GM23248 (cell line): Measurements from ENCODE around the gene CDK4. TPM values are rescaled to one million over a fixed set of nuclear protein-coding genes. Genes with fewer than 3 reads are reported as not detected.

Experiments used
- DNase-seq: peaks from one replicate; pipeline ENCODE4 v3.0.0-alpha.2; 2015
- H2AFZ ChIP-seq: fragments of 200-600 bp; sonication (generic); 2 replicates; pipeline ENCODE4 v1.6.1; 2016; ENCODE audit warnings: antibody characterized with exemption
- H3F3A ChIP-seq: fragments of 200-600 bp; sonication (generic); 2 replicates; pipeline ENCODE4 v1.6.1; 2016; ENCODE audit warnings: mild to moderate bottlenecking, antibody characterized with exemption, mixed run types; ENCODE audit not compliant: insufficient read depth
- H3K27ac ChIP-seq: fragments of 200-600 bp; sonication (generic); 2 replicates; pipeline ENCODE4 v1.5.1; 2016; ENCODE audit warnings: mild to moderate bottlenecking
- H3K27me3 ChIP-seq: fragments of 200-600 bp; sonication (generic); replicated peaks from 2 replicates; pipeline ENCODE4 v1.6.1; 2016; ENCODE audit warnings: mild to moderate bottlenecking; ENCODE audit not compliant: insufficient read depth
- H3K36me3 ChIP-seq: fragments of 200-600 bp; sonication (generic); 2 replicates; pipeline ENCODE4 v1.6.1; 2016; ENCODE audit warnings: low read depth, mild to moderate bottlenecking
- H3K4me1 ChIP-seq: fragments of 200-600 bp; sonication (generic); 2 replicates; pipeline ENCODE4 v1.6.1; 2016; ENCODE audit warnings: mild to moderate bottlenecking; ENCODE audit not compliant: insufficient read depth
- H3K4me2 ChIP-seq: fragments of 200-600 bp; sonication (generic); one replicate; pipeline ENCODE4 v1.6.1; 2016; ENCODE audit warnings: mild to moderate bottlenecking; ENCODE audit not compliant: unreplicated experiment
- H3K4me3 ChIP-seq: fragments of 200-600 bp; sonication (generic); 2 replicates; pipeline ENCODE4 v1.5.1; 2016; ENCODE audit warnings: mild to moderate bottlenecking
- H3K79me2 ChIP-seq: fragments of 200-600 bp; sonication (generic); 2 replicates; pipeline ENCODE4 v1.6.1; 2016; ENCODE audit warnings: mild to moderate bottlenecking; ENCODE audit not compliant: insufficient read depth
- H3K9ac ChIP-seq: fragments of 200-600 bp; sonication (generic); 2 replicates; pipeline ENCODE4 v1.6.1; 2016; ENCODE audit warnings: mild to moderate bottlenecking
- H3K9me2 ChIP-seq: fragments of 200-600 bp; sonication (generic); 2 replicates; pipeline ENCODE4 v1.6.1; 2016; ENCODE audit warnings: mixed run types, mild to moderate bottlenecking, moderate library complexity; ENCODE audit not compliant: insufficient read depth
- H3K9me3 ChIP-seq: fragments of 200-600 bp; sonication (generic); one replicate; pipeline ENCODE4 v1.6.1; 2017; ENCODE audit warnings: low read depth
- H4K20me1 ChIP-seq: fragments of 200-600 bp; sonication (generic); 2 replicates; pipeline ENCODE4 v1.6.0; 2016; ENCODE audit not compliant: insufficient read depth
- EZH2 ChIP-seq: fragments of 200-600 bp; sonication (generic); IDR thresholded peaks from 2 replicates; pipeline ENCODE4 v1.6.1; 2018; ENCODE audit warnings: antibody characterized with exemption, mild to moderate bottlenecking; ENCODE audit not compliant: insufficient read depth, poor library complexity, severe bottlenecking
- EZH2phosphoT487 ChIP-seq: fragments of 200-600 bp; sonication (generic); IDR thresholded peaks from 2 replicates; pipeline ENCODE4 v1.6.1; 2018; ENCODE audit warnings: antibody characterized with exemption, moderate library complexity, mild to moderate bottlenecking, low read depth; ENCODE audit not compliant: insufficient read depth
- WGBS, 2 experiments: methylation state at CpG; one replicate each; pipeline ENCODE4 v1.1.6; 2015 to 2017; ENCODE audit warnings: low lambda C conversion rate in 2 of 2, low coverage in 1 of 2; ENCODE audit errors: missing lambda C conversion rate in 2 of 2; 5-methylcytosine and 5-hydroxymethylcytosine counted together
- in situ Hi-C: fragments of 300-500 bp; cut with MboI; formaldehyde crosslinking; loops from 2 replicates; pipeline ENCODE4 v1.15.0; 2020
- polyA plus RNA-seq: library from polyadenylated mRNA; unstranded; fragments of >200 nt; fragmentation: Nextera tagmentation; extraction: Ambion mirVana; gene quantifications from 2 replicates; pipeline ENCODE4 v1.2.1, GENCODE V29; 2016
- total RNA-seq: library from RNA; depleted of rRNA; stranded (reverse); fragments of >200 nt; shearing (Covaris generic); gene quantifications from 2 replicates; pipeline ENCODE4 v1.2.3, GENCODE V29; 2014

Gene CDK4
- total and polyA plus RNA-seq, 2 experiments from 2014 or later: 123 to 152 TPM

DNA sequence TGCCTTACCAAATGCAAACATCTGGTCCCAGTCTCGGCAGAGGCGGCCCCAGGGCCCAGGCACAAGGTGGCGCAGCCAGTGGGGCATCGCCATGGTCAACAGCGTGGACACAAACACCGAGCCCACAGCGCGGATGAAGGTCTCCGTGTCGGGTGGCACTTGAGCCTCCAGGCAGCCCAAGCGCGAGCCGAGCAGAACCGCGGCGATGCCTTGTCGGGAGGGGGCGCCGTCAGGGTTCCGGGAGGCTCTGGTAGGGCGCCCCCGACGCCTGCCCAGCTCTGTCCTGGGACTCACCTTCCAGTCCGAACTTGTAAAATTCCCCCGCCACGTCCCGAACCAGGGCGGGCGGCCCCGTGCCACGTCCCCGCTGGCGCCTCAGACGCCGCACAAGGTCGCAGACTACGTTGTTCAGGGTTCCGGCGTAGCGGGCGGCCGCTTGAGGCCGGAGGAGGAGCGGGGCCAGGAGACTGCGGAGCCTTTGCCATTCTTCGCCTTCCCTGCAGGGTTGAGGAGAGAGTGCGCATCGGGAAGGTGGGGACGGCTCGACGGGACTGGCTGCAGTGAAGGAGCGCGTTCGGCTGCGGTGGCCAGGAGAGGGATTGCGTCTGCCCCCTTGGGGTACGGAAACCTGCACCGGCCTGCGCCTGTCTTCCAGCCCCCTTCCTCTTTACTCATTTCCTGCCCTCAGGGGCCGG is 13.0 kb upstream of the CDK4 start:
- Histone ChIP-seq H2AFZ (peak overlapping the region; percentile 68), H4K20me1 (no peaks in the 10 kb centered on the region), H3K79me2 (no peaks in the 10 kb centered on the region), H3K27ac (no peak overlapping the region), H3K9me2 (no peaks in the 10 kb centered on the region), H3K4me3 (peak overlapping the region; percentile 65), H3K27me3 (peaks cover 15% of the 10 kb centered on the region), H3K9ac (peak overlapping the region; percentile 49), H3K4me2 (peak overlapping the region; percentile 73), H3K4me1 (0 out of 2 replicates have a peak, but pooled peaks cover 9% of the 10 kb centered on the region), H3K9me3 (no peaks in the 10 kb centered on the region), H3F3A (peaks cover 4% of the 10 kb centered on the region; the same call in 1 of the 2 replicates), H3K36me3 (no peaks in the 10 kb centered on the region)
- DNase-seq: peak; percentile 69
- in situ Hi-C loops: no loop called here
- peak; percentile 18 for TF ChIP-seq EZH2
- 0 out of 2 replicates have a peak, but pooled peaks have one; percentile 35 for TF ChIP-seq EZH2phosphoT487
- WGBS, 2 experiments: 1 to 4% methylated on average over 38 to 57 of the region's 60 CpGs

- H3K27ac ChIP-seq: no peak overlapping the region
- no peaks in the 10 kb centered on the region for H3K79me2 ChIP-seq
- H3F3A ChIP-seq: peaks cover 4% of the 10 kb centered on the region; the same call in 1 of the 2 replicates
- H3K4me1 ChIP-seq: 0 out of 2 replicates have a peak, but pooled peaks cover 9% of the 10 kb centered on the region
- no peak for DNase-seq
- H3K4me2 ChIP-seq: peak overlapping the region; percentile 73
- peak overlapping the region; percentile 49 for H3K9ac ChIP-seq
- H3K27me3 ChIP-seq: peaks cover 15% of the 10 kb centered on the region
- WGBS, 2 experiments: 18 to 22% methylated on average over 13 to 17 of the region's 17 CpGs
- H3K9me3 ChIP-seq: no peaks in the 10 kb centered on the region
- H3K36me3 ChIP-seq: no peaks in the 10 kb centered on the region
- in situ Hi-C loops: no loop called here
- TF ChIP-seq EZH2phosphoT487: no peak
- TF ChIP-seq EZH2: no peak
- peak overlapping the region; percentile 68 for H2AFZ ChIP-seq
- no peaks in the 10 kb centered on the region for H4K20me1 ChIP-seq
- peak overlapping the region; percentile 65 for H3K4me3 ChIP-seq
- H3K9me2 ChIP-seq: no peaks in the 10 kb centered on the region
These were observed 12.5 kb upstream of the CDK4 start for GRCh38 chr12:57764662-57765002.

GRCh38 chr12:57763881-57764661 is 12.0 kb upstream of the CDK4 start:
- Histone ChIP-seq H3K27me3 (peaks cover 15% of the 10 kb centered on the region), H3K9me2 (no peaks in the 10 kb centered on the region), H3K4me3 (no peak overlapping the region), H2AFZ (no peak overlapping the region), H3K27ac (no peak overlapping the region), H3K4me1 (0 out of 2 replicates have a peak, but pooled peaks cover 9% of the 10 kb centered on the region), H3F3A (peaks cover 4% of the 10 kb centered on the region; the same call in 1 of the 2 replicates), H3K36me3 (no peaks in the 10 kb centered on the region), H3K79me2 (no peaks in the 10 kb centered on the region), H4K20me1 (no peaks in the 10 kb centered on the region), H3K9ac (no peak overlapping the region), H3K4me2 (no peak overlapping the region), H3K9me3 (no peaks in the 10 kb centered on the region)
- TF ChIP-seq EZH2: no peak
- DNase-seq: no peak
- in situ Hi-C loops: no loop called here
- 83 to 84% methylated on average over 6 of the region's 6 CpGs for WGBS, 2 experiments

- Histone ChIP-seq H3K79me2 (no peaks in the 10 kb centered on the region), H3K36me3 (no peaks in the 10 kb centered on the region), H3K4me1 (0 out of 2 replicates have a peak, but pooled peaks cover 8% of the 10 kb centered on the region), H3K4me3 (no peak overlapping the region), H3K9me2 (no peaks in the 10 kb centered on the region), H2AFZ (no peak overlapping the region), H4K20me1 (no peaks in the 10 kb centered on the region), H3K4me2 (no peak overlapping the region), H3K27ac (no peak overlapping the region), H3F3A (peaks cover 4% of the 10 kb centered on the region; the same call in 1 of the 2 replicates), H3K27me3 (peaks cover 15% of the 10 kb centered on the region), H3K9me3 (no peaks in the 10 kb centered on the region), H3K9ac (no peak overlapping the region)
- DNase-seq: no peak
- in situ Hi-C loops: no loop called here
- no peak for TF ChIP-seq EZH2phosphoT487
- no peak for TF ChIP-seq EZH2
- 68 to 75% methylated on average over 2 of the region's 2 CpGs for WGBS, 2 experiments
These were observed 10.4 kb upstream of the CDK4 start for GRCh38 chr12:57762463-57762862.
